NCI-H2107 treated with DMSO at 0.1 percent for 48 hours (cell line): ENCODE data around the gene HS6ST3.

Experiments
- DNase-seq: peaks from one replicate; lab custom pipeline; 2025; ENCODE audit not compliant: unreplicated experiment; lab: John Stamatoyannopoulos, UW

Gene HS6ST3

DNA sequence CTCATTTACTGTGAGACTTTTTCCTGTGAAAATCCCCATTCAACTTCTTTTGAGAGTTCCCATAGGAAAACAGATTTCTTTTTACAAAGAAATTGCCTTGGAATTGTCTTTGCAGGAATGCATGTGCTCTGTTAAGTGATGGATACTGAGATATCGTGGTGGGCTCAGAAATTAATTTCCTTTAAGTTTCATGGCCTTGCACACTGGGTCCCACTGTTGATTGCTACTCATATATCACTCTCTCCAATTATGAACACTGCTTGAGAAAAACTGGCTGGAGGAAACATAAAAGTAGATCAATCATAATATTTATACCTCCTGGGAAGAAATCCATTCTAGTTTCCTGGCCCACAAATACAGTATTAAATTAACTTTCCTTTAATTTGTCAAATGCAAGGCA lies 773.1 kb downstream of the HS6ST3 start:
- no peak for DNase-seq

DNA sequence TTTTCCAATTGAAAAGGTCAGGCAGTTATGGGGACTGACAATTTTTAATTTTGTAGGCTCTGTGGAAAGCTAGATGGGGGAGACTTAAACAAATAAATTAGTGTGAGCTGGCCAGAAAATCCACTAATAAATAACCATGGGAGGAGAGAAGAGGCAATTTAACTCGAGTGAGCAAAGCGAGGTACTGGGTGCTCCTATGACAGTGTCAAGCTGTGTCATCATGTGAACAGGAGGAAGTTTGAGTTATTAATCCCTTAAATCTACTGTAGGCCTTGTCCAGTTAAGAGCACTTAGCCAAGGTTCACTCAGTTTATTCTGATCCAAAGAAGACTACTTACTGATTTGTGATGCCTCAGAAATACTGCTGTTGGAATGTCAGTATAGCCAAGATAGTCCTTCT lies 781.6 kb downstream of the HS6ST3 start:
- no peak for DNase-seq

DNA sequence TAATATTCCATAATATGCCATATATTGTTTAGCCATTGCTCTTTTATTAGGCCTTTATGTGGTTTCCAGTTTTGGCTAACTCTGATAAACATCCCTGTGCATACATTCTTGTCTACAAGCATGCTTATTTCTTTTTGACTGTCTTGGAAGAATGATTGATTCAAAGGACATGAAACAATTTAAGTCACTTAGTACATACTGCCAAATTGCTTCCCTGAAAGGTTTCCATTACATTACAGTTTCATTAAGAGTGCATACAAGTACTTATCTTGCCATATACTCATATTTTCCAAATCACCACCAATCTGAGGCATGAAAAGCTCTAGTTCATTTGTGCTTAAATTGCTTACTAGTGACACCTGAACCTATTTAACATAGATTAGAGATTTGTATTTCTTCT lies 790.5 kb downstream of the HS6ST3 start:
- DNase-seq: no peak
